Neural crest cell (in vitro differentiated cells): ENCODE results near the gene PHPT1. TPM values are rescaled to one million over a fixed set of nuclear protein-coding genes. Genes with fewer than 3 reads are reported as not detected.

Source experiments
- DNase-seq: peaks from one replicate; pipeline ENCODE4 v3.0.0; 2021; ENCODE audit warnings: low read depth, mixed read lengths, low spot score
- H3K27ac Mint-ChIP-seq: one replicate; pipeline ENCODE4 v1.8.0; 2021; ENCODE audit warnings: mild to moderate bottlenecking, mixed read lengths; ENCODE audit not compliant: unreplicated experiment
- H3K27me3 Mint-ChIP-seq: 2 replicates; pipeline ENCODE4 v1.8.0; 2021; ENCODE audit warnings: low read depth, mild to moderate bottlenecking, mixed read lengths
- H3K36me3 Mint-ChIP-seq: 2 replicates; pipeline ENCODE4 v1.8.0; 2021; ENCODE audit warnings: low read depth, mild to moderate bottlenecking, mixed read lengths
- H3K4me1 Mint-ChIP-seq: 2 replicates; pipeline ENCODE4 v1.8.0; 2021; ENCODE audit warnings: mixed read lengths
- H3K4me3 Mint-ChIP-seq: one replicate; pipeline ENCODE4 v1.8.0; 2021; ENCODE audit warnings: mild to moderate bottlenecking, mixed read lengths
- H3K9me3 Mint-ChIP-seq: 2 replicates; pipeline ENCODE4 v1.8.0; 2021; ENCODE audit warnings: mixed read lengths
- CTCF ChIP-seq: fragments of 200-600 bp; sonication (generic); conservative IDR thresholded peaks from 2 replicates; pipeline ENCODE4 v1.5.0; 2021; ENCODE audit warnings: antibody characterized with exemption, mild to moderate bottlenecking
- total RNA-seq: library from RNA; stranded (reverse); gene quantifications from 2 replicates; pipeline ENCODE4 v1.2.1, GENCODE V29; 2021

PHPT1 gene
- total RNA-seq, 1 donor from 2014 or later: 175 TPM

- no peak for DNase-seq
- Mint-ChIP-seq H3K4me1 (peaks cover 8% of the 10 kb centered on the region), H3K27ac (no peak overlapping the region), H3K36me3 (no peaks in the 10 kb centered on the region), H3K27me3 (peaks cover 23% of the 10 kb centered on the region), H3K4me3 (peak overlapping the region; percentile 96), H3K9me3 (no peaks in the 10 kb centered on the region)
- no peak for TF ChIP-seq CTCF
Observed at GRCh38 chr9:136850866-136851775, 1.9 kb downstream of the PHPT1 start.

GRCh38 chr9:136851941-136852663 lies 2.9 kb downstream of the PHPT1 start, which contains the start of gene MAMDC4:
Gene MAMDC4, plus strand, starts transcription at chr9:136852346. Its CDS starts 71 bp downstream, at chr9:136852417.
- peaks cover 15% of the 10 kb centered on the region for H3K27me3 Mint-ChIP-seq
- H3K36me3 Mint-ChIP-seq: no peaks in the 10 kb centered on the region
- H3K4me1 Mint-ChIP-seq: peaks cover 8% of the 10 kb centered on the region
- no peak within 1 kb of the TSS for H3K27ac Mint-ChIP-seq
- H3K4me3 Mint-ChIP-seq: peak within 1 kb of the TSS; percentile 96
- TF ChIP-seq CTCF: no peak
- no peak for DNase-seq
- no peaks in the 10 kb centered on the region for H3K9me3 Mint-ChIP-seq

GRCh38 chr9:136852664-136853595 lies 3.7 kb downstream of the PHPT1 start:
- H3K9me3 Mint-ChIP-seq: no peaks in the 10 kb centered on the region
- no peak overlapping the region for H3K27ac Mint-ChIP-seq
- H3K4me1 Mint-ChIP-seq: peaks cover 8% of the 10 kb centered on the region
- peaks cover 7% of the 10 kb centered on the region for H3K27me3 Mint-ChIP-seq
- H3K36me3 Mint-ChIP-seq: no peaks in the 10 kb centered on the region
- TF ChIP-seq CTCF: no peak
- H3K4me3 Mint-ChIP-seq: no peak overlapping the region
- no peak for DNase-seq

- no peaks in the 10 kb centered on the region for H3K9me3 Mint-ChIP-seq
- H3K4me1 Mint-ChIP-seq: peaks cover 8% of the 10 kb centered on the region
- H3K27ac Mint-ChIP-seq: no peak overlapping the region
- no peaks in the 10 kb centered on the region for H3K36me3 Mint-ChIP-seq
- DNase-seq: no peak
- no peak for TF ChIP-seq CTCF
- peak overlapping the region; percentile 47 for H3K4me3 Mint-ChIP-seq
- H3K27me3 Mint-ChIP-seq: peaks cover 5% of the 10 kb centered on the region
Observed at GRCh38 chr9:136853596-136854112, 4.4 kb downstream of the PHPT1 start.
